Common myeloid progenitor, CD34-positive (primary cell): Measurements from ENCODE around the gene SIGLEC1.

Source experiments
- CTCF ChIA-PET: fragments of 350-600 bp; sonication (Branson Sonifier 250); formaldehyde crosslinking; loops from one replicate; lab custom pipeline; 2021; ENCODE audit warnings: antibody characterized with exemption; lab: Charles Lee
- POLR2A ChIA-PET: fragments of 350-600 bp; sonication (Branson Sonifier 250); formaldehyde crosslinking; loops from one replicate; lab custom pipeline; 2021; ENCODE audit warnings: antibody characterized with exemption; lab: Charles Lee
- DNase-seq, 3 donors: peaks; one replicate each; pipeline versions ENCODE4 v3.0.0 to v3.0.0-alpha.2; 2013
- H3K27ac ChIP-seq, 2 experiments: 1 replicate in 1 of 2; 2 replicates in 1 of 2; pipeline ENCODE4 v1.7.0; 2013; ENCODE audit warnings: inconsistent platforms in 2 of 2, low read length in 2 of 2, mild to moderate bottlenecking in 2 of 2, low read depth in 1 of 2, moderate library complexity in 1 of 2; ENCODE audit not compliant: severe bottlenecking in 2 of 2, insufficient read depth in 1 of 2, poor library complexity in 1 of 2
- H3K27me3 ChIP-seq, 5 experiments: replicated peaks in 2 of 5; 1 replicate in 3 of 5; 2 replicates in 2 of 5; pipeline versions ENCODE4 v1.6.1 to v1.7.0; 2013; ENCODE audit warnings: low read length in 4 of 5, mild to moderate bottlenecking in 2 of 5, moderate library complexity in 2 of 5, inconsistent platforms in 1 of 5; ENCODE audit not compliant: insufficient read depth in 5 of 5, control insufficient read depth in 4 of 5
- H3K36me3 ChIP-seq, 4 experiments: 1 replicate in 2 of 4; 2 replicates in 2 of 4; pipeline versions ENCODE4 v1.6.1 to v1.7.0; 2013; ENCODE audit warnings: low read length in 3 of 4, control low read depth in 1 of 4, mild to moderate bottlenecking in 1 of 4; ENCODE audit not compliant: control insufficient read depth in 4 of 4, insufficient read depth in 4 of 4
- H3K4me1 ChIP-seq, 4 experiments: 1 replicate in 3 of 4; 2 replicates in 1 of 4; pipeline versions ENCODE4 v1.6.1 to v1.7.1; 2013; ENCODE audit warnings: low read length in 3 of 4, mild to moderate bottlenecking in 3 of 4, control low read depth in 1 of 4, inconsistent platforms in 1 of 4, moderate library complexity in 1 of 4; ENCODE audit not compliant: control insufficient read depth in 4 of 4, insufficient read depth in 4 of 4; ENCODE audit errors: control extremely low read depth in 1 of 4
- H3K4me3 ChIP-seq, 7 experiments: 1 replicate in 4 of 7; 2 replicates in 3 of 7; pipeline versions ENCODE4 v1.5.1 to v1.7.0; 2013; ENCODE audit warnings: mild to moderate bottlenecking in 7 of 7, low read length in 6 of 7, moderate library complexity in 6 of 7, inconsistent platforms in 2 of 7, low read depth in 2 of 7, control low read depth in 1 of 7; ENCODE audit not compliant: insufficient read depth in 4 of 7, control insufficient read depth in 1 of 7; ENCODE audit errors: extremely low read depth in 1 of 7
- H3K9me3 ChIP-seq, 5 experiments: 1 replicate in 4 of 5; 2 replicates in 1 of 5; pipeline versions ENCODE4 v1.6.1 to v1.7.1; 2013; ENCODE audit warnings: low read length in 4 of 5, mild to moderate bottlenecking in 2 of 5, inconsistent platforms in 1 of 5, low read depth in 1 of 5, moderate library complexity in 1 of 5; ENCODE audit not compliant: control insufficient read depth in 4 of 5, insufficient read depth in 2 of 5; ENCODE audit errors: control extremely low read depth in 1 of 5
- WGBS: methylation state at CpG from one replicate; pipeline ENCODE4 v1.1.5; 2013; ENCODE audit not compliant: insufficient coverage; 5-methylcytosine and 5-hydroxymethylcytosine counted together

SIGLEC1 gene

GRCh38 chr20:3696745-3697587 lies 15.4 kb downstream of the SIGLEC1 start:
- 96% methylated on average over 11 of the region's 15 CpGs for WGBS
- Histone ChIP-seq H3K4me1 (no peaks in the 10 kb centered on the region), H3K9me3 (peaks cover 0 to 2% (median 0%) of the 10 kb centered on the region in 5 experiments), H3K4me3 (no peak overlapping the region), H3K27me3 (peaks cover 0 to 4% (median 0%) of the 10 kb centered on the region in 5 experiments), H3K36me3 (no peaks in the 10 kb centered on the region), H3K27ac (no peak overlapping the region)
- POLR2A ChIA-PET = interaction anchor here (0.9 kb wide), 1 partner anchor 20 kb away, joined by 6 read pairs; no protein-coding TSS in a partner anchor
- CTCF ChIA-PET = interaction anchor here (0.9 to 4.8 kb wide), 9 partner anchors 9 to 26 kb away, joined by 3 to 24 read pairs (median 4); partner anchors contain the start of gene ADAM33
- no peak for DNase-seq

GRCh38 chr20:3696200-3696599 lies 16.2 kb downstream of the SIGLEC1 start:
- ChIA-PET POLR2A (interaction anchor here (0.9 kb wide), 1 partner anchor 20 kb away, joined by 6 read pairs; no protein-coding TSS in a partner anchor), CTCF (interaction anchor here (0.9 to 4.8 kb wide), 8 partner anchors 10 to 24 kb away, joined by 3 to 24 read pairs (median 4); partner anchors contain the start of gene ADAM33)
- DNase-seq = peak in 1 of 3 donors; percentile 15
- H3K4me1 ChIP-seq = no peaks in the 10 kb centered on the region
- H3K36me3 ChIP-seq = no peaks in the 10 kb centered on the region
- H3K4me3 ChIP-seq = no peak overlapping the region
- 80% methylated on average over 1 of the region's 1 CpG for WGBS
- no peak overlapping the region for H3K27ac ChIP-seq
- H3K27me3 ChIP-seq = peaks cover 0 to 4% (median 0%) of the 10 kb centered on the region in 5 experiments
- peaks cover 0 to 2% (median 0%) of the 10 kb centered on the region in 5 experiments for H3K9me3 ChIP-seq

- Histone ChIP-seq H3K27ac (no peak overlapping the region), H3K4me3 (no peak overlapping the region), H3K36me3 (no peaks in the 10 kb centered on the region), H3K9me3 (peaks cover 0 to 2% (median 0%) of the 10 kb centered on the region in 5 experiments), H3K4me1 (no peaks in the 10 kb centered on the region), H3K27me3 (peaks cover 0 to 2% (median 0%) of the 10 kb centered on the region in 5 experiments)
- POLR2A ChIA-PET = interaction anchor here (1.0 kb wide), 1 partner anchor 16 kb away, joined by 3 read pairs; no protein-coding TSS in a partner anchor
- 96% methylated on average over 4 of the region's 5 CpGs for WGBS
- DNase-seq = no peak
- CTCF ChIA-PET = interaction anchor here (1.0 to 3.1 kb wide), 4 partner anchors 9 to 132 kb away, joined by 4 to 12 read pairs (median 6); no protein-coding TSS in a partner anchor
Observed at GRCh38 chr20:3694864-3695263, 17.5 kb downstream of the SIGLEC1 start.

GRCh38 chr20:3693376-3693775 lies 19.0 kb downstream of the SIGLEC1 start:
- ChIA-PET CTCF (interaction anchor here (1.1 to 2.7 kb wide), 6 partner anchors 15 to 915 kb away, joined by 3 to 6 read pairs (median 4); no protein-coding TSS in a partner anchor), POLR2A (no interaction called here)
- peaks cover 0 to 4% (median 0%) of the 10 kb centered on the region in 5 experiments for H3K27me3 ChIP-seq
- H3K4me3 ChIP-seq = no peak overlapping the region
- H3K27ac ChIP-seq = no peak overlapping the region
- no peaks in the 10 kb centered on the region for H3K4me1 ChIP-seq
- no peak for DNase-seq
- WGBS = 95% methylated on average over 12 of the region's 13 CpGs
- no peaks in the 10 kb centered on the region for H3K36me3 ChIP-seq
- H3K9me3 ChIP-seq = peaks cover 0 to 2% (median 0%) of the 10 kb centered on the region in 5 experiments

GRCh38 chr20:3692706-3693294 lies 19.6 kb downstream of the SIGLEC1 start:
- WGBS = 98% methylated on average over 22 of the region's 23 CpGs

GRCh38 chr20:3691897-3692296 lies 20.5 kb downstream of the SIGLEC1 start:
- POLR2A ChIA-PET = no interaction called here
- Histone ChIP-seq H3K4me1 (no peaks in the 10 kb centered on the region), H3K9me3 (peaks cover 0 to 2% (median 0%) of the 10 kb centered on the region in 5 experiments), H3K4me3 (no peak overlapping the region), H3K36me3 (no peaks in the 10 kb centered on the region), H3K27ac (no peak overlapping the region), H3K27me3 (peaks cover 0 to 12% (median 0%) of the 10 kb centered on the region in 5 experiments)
- WGBS = 89% methylated on average over 9 of the region's 9 CpGs
- DNase-seq = no peak
- CTCF ChIA-PET = interaction anchor here (0.7 kb wide), 1 partner anchor 14 kb away, joined by 3 read pairs; no protein-coding TSS in a partner anchor

More at GRCh38 chr20:3692706-3693294, 19.6 kb downstream of the SIGLEC1 start:
- Histone ChIP-seq H3K27me3 (peaks cover 0 to 4% (median 0%) of the 10 kb centered on the region in 5 experiments), H3K4me1 (no peaks in the 10 kb centered on the region), H3K36me3 (no peaks in the 10 kb centered on the region), H3K27ac (no peak overlapping the region), H3K4me3 (no peak overlapping the region), H3K9me3 (peaks cover 0 to 2% (median 0%) of the 10 kb centered on the region in 5 experiments)
- no peak for DNase-seq
- POLR2A ChIA-PET = no interaction called here
- CTCF ChIA-PET = interaction anchor here (0.8 to 1.4 kb wide), 6 partner anchors 15 to 914 kb away, joined by 3 to 6 read pairs (median 4); no protein-coding TSS in a partner anchor
